ENCODE data around the gene ZMAT1. TPM values are rescaled to one million over a fixed set of nuclear protein-coding genes. Genes with fewer than 3 reads are reported as not detected.

Gene ZMAT1
- 1.3 and 1.7 TPM in 2 replicates for total RNA-seq

DNA sequence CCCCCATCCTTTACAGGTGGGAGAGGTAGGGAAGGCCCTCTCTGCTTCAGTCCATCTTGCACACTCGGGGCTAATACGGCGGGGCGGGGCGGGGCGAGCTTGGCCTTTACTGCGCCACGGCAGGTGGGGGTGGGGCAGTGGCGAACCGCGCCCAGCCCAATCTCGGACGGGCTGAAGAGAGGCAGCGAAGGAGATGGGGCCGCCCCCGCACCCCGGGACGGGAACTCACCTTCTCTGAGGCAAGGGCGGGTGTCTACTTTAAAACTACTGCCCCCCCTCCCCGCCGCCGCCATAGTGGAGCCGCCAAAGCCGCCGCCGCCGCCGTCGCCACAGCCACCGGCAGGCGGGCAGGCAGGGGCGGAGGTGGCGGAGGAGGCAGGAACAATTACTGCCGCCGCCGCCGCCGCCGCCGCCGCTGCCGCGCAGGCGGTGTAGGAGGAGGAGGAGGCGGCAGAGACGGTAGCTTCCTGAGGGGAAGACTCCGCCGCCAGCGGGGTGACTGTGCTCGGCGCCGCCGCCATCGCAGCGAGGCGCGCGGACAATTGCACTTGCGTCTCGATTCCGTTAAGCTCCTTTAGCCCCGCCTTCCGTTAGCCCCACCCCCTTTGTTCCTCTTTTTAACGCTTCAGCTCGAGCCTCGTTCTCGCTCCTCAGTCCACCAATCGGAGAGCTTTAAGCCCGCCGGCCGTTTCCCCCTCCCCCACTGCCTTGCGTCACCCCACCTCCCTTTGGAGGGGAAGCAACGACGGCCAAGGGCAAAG, at the start of gene ZMAT1:
ZMAT1 (minus strand) TSS at position 540 of the 761 bp plus-strand sequence; CDS start at position 521, 19 bp downstream.

Other genes starting within 250 kb of the ZMAT1 start
- 0.13 and 0.37 TPM in 2 replicates for gene TCEAL2, start 193.7 kb upstream of the ZMAT1 start, total RNA-seq
- not detected in 2 replicates for gene TCEAL6, start 210.5 kb upstream of the ZMAT1 start, total RNA-seq
- gene BEX5, start 223.9 kb upstream of the ZMAT1 start, total RNA-seq = 0.92 TPM in 1 of 2 replicates, not detected in the other

All from aortic smooth muscle cell (primary cell).